Esophagus (tissue), 2 donors: ENCODE data around the gene CAPZA3. TPM values are rescaled to one million over a fixed set of nuclear protein-coding genes. Genes with fewer than 3 reads are reported as not detected.
A peak's percentile ranks its signal among the peaks of the same experiment; 100 is the strongest.
"Not testable (repeated sequence)": the region's sequence is repeated elsewhere in the genome, so short reads cannot be mapped to it uniquely, and the experiment has no call there.

Source experiments
- H3K27ac ChIP-seq, 2 donors: one replicate each; pipeline ENCODE4 v1.5.1; 2013; ENCODE audit warnings: low read depth in 2 of 2, mild to moderate bottlenecking in 2 of 2, inconsistent platforms in 1 of 2, low read length in 1 of 2, moderate library complexity in 1 of 2
- H3K27me3 ChIP-seq, 2 donors: one replicate each; pipeline ENCODE4 v1.6.1; 2013; ENCODE audit warnings: low read length in 2 of 2, control low read depth in 1 of 2, mild to moderate bottlenecking in 1 of 2; ENCODE audit not compliant: insufficient read depth in 2 of 2, control insufficient read depth in 1 of 2
- H3K36me3 ChIP-seq, 2 donors: one replicate each; pipeline ENCODE4 v1.6.1; 2013; ENCODE audit warnings: low read length in 1 of 2; ENCODE audit not compliant: control insufficient read depth in 2 of 2, insufficient read depth in 2 of 2
- H3K4me1 ChIP-seq, 2 donors: one replicate each; pipeline ENCODE4 v1.6.1; 2013; ENCODE audit warnings: low read length in 1 of 2; ENCODE audit not compliant: control insufficient read depth in 2 of 2, insufficient read depth in 2 of 2
- H3K4me3 ChIP-seq, 2 donors: one replicate each; pipeline ENCODE4 v1.5.1; 2013; ENCODE audit warnings: low read length in 2 of 2, mild to moderate bottlenecking in 2 of 2, low read depth in 1 of 2, moderate library complexity in 1 of 2
- H3K9me3 ChIP-seq, 2 donors: one replicate each; pipeline ENCODE4 v1.6.1; 2013; ENCODE audit warnings: mild to moderate bottlenecking in 2 of 2, low read depth in 1 of 2, low read length in 1 of 2, moderate library complexity in 1 of 2; ENCODE audit not compliant: control insufficient read depth in 2 of 2, insufficient read depth in 1 of 2
- whole genome bisulfite sequencing, 2 donors: extraction: QIAGEN DNeasy Blood & Tissue Kit; methylation state at CpG; one replicate each; pipeline ENCODE4 v1.1.7; 2013; 5-methylcytosine and 5-hydroxymethylcytosine counted together
- polyA plus RNA-seq, 2 donors: library from polyadenylated mRNA; stranded (reverse); fragments of 200-250 nt; gene quantifications; one replicate each; pipeline ENCODE4 v1.2.3, GENCODE V29; 2013
- donor health status: healthy with polysubstance abuse.
- donor health status: Bipolar disorder and iron deficiency.

The CAPZA3 gene
- polyA plus RNA-seq, 2 donors: 0.06 to 0.22 TPM

DNA sequence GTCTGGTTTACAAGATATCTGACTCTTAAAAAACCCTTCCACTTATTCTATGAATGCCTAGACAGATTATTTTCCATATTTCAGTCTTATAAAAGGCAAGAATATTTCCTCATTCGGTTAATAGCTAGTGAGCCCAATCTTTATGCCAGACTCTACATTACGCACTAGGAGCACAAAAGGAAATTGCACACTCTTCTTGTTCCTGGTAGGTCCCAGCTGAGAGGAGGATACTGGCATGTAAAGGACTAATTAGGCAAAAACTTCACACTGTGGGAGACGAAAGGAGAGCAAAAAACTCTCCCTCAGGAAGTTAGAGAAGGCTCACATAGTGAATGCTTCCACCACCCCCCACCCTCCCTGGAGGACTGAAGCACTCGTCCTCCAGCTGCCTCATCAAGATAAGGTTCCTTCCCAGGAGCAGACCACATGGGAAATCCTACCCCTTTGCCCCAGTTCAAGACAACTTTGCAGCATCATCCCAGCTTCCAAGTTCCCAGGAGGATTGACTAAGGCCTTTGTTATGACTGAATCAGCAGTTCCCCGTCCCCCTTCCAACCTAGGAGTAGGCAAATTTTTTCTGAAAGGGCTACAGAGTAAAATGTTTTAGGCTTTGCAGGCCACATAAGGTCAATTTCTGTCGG is 14.5 kb downstream of the CAPZA3 start:
- H3K4me1 ChIP-seq: no peaks in the 10 kb centered on the region
- H3K27me3 ChIP-seq: no peaks in the 10 kb centered on the region
- H3K27ac ChIP-seq: no peak overlapping the region
- H3K36me3 ChIP-seq: no peaks in the 10 kb centered on the region
- 58 to 59% methylated on average over 6 of the region's 6 CpGs for WGBS, 2 donors
- peaks cover 0 to 1% of the 10 kb centered on the region in 2 donors for H3K9me3 ChIP-seq
- no peak overlapping the region for H3K4me3 ChIP-seq

DNA sequence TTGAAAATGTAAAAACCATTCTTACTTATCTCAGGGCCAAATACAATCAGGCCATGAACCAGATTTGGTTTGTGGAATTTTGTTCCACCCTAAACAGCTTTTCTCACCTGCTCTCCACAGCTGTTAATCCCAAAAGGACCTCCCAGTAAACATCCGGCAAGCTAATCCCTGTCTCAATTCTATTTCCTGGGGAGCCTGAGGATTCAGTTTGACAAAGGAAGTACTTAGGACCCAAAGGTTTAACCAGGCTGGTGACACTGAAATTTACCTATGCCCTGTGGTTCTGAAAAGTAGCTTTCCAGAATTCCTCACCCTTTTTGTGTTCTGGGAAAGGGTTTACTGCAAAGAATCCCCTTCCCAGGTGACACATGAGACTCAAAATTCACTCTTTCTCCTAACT is 15.0 kb downstream of the CAPZA3 start:
- no peak overlapping the region for H3K27ac ChIP-seq
- H3K36me3 ChIP-seq: no peaks in the 10 kb centered on the region
- H3K4me3 ChIP-seq: no peak overlapping the region
- no peaks in the 10 kb centered on the region for H3K27me3 ChIP-seq
- H3K9me3 ChIP-seq: peaks cover 0 to 1% of the 10 kb centered on the region in 2 donors
- no peaks in the 10 kb centered on the region for H3K4me1 ChIP-seq
- 64 to 68% methylated on average over 1 of the region's 1 CpG for WGBS, 2 donors

DNA sequence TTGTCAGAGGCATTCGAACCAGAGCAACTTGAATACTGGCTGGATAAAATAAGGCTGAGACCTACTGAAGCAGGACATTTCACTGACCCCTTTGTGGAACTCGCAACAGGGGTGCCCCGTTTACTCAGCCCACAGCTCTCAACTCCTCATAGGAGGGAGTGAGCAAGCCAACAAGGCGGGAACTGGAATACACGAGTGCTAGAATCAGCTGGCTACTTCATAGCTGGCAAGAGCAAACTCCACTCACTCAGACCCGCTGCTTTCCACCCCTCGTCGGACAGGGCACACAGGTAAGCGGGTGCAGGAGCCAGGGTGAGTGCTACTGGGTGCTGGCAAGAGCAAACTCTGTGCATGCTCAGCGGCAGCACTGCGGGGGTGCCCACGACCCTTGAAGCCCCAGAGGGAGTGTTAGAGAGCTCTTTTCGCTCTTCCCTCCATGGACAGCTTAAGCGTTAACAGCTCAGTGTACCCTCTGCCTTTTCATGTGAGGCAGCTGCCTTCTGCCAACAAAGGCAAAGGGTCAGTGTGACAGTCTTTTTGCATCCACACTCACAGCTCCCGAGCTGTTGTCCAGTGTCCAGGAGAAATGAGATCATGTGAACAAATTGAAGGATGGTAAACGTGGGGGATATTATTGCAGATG is 15.7 kb downstream of the CAPZA3 start:
- peaks cover 0 to 1% of the 10 kb centered on the region in 2 donors for H3K9me3 ChIP-seq
- H3K4me1 ChIP-seq: no peaks in the 10 kb centered on the region
- H3K27ac ChIP-seq: peak overlapping the region in 1 of 2 donors; percentile 45
- WGBS, 2 donors: 54 to 58% methylated on average over 16 of the region's 16 CpGs
- no peak overlapping the region for H3K4me3 ChIP-seq
- no peaks in the 10 kb centered on the region for H3K36me3 ChIP-seq
- H3K27me3 ChIP-seq: no peaks in the 10 kb centered on the region

DNA sequence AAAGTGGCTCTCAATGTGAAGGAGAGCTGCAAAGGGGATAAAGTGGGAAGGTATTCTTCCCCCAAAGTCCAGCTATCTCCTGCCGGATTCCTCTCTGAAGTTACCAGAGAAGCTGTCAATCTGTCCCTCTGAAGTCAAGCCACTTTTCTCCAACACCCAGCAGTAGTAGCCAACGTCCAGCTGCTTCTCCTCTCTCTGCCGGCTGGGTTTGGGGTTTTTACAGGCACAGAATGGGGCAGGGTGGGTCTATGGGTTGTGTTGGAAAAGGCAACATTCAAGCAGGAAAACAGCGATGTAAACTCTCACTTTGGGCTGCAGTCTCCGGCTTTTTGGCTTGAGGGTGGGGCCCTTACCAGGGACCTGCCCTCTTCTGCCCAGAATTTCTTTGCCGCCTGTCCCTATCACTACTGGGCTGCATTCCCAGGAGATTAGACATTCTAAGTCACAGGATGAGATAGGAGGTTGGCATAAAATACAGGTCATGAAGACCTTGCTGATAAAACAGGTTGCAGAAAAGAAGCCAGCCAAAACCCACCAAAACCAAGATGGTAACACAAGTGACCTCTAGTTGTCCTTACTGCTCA is 16.3 kb downstream of the CAPZA3 start:
- no peak overlapping the region for H3K27ac ChIP-seq

DNA sequence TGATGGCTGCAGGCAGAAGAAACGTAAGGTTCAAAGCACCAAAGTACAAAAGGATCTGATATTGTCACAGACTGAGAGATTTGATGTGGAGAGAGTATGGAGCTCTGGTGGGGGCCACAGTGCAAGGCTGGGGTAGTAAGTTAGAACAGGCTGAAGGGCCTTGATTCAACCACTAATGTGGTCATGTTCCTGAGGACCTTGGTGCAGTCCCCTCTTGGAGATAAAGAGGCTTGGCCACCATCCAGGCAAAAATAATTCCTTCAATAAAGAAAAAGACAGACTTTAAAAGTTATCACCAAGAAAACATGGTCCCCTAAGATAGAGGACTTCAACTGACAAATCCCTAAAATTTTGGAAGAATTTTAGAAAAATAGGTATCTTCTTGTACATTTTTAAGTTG is 17.4 kb downstream of the CAPZA3 start:
- H3K27ac ChIP-seq: no peak overlapping the region

More for the DNA sequence above, 16.3 kb downstream of the CAPZA3 start:
- Histone ChIP-seq H3K4me1 (no peaks in the 10 kb centered on the region), H3K27me3 (no peaks in the 10 kb centered on the region), H3K4me3 (no peak overlapping the region), H3K36me3 (no peaks in the 10 kb centered on the region), H3K9me3 (peaks cover 0 to 1% of the 10 kb centered on the region in 2 donors)
- 62 to 75% methylated on average over 6 of the region's 6 CpGs for WGBS, 2 donors

DNA sequence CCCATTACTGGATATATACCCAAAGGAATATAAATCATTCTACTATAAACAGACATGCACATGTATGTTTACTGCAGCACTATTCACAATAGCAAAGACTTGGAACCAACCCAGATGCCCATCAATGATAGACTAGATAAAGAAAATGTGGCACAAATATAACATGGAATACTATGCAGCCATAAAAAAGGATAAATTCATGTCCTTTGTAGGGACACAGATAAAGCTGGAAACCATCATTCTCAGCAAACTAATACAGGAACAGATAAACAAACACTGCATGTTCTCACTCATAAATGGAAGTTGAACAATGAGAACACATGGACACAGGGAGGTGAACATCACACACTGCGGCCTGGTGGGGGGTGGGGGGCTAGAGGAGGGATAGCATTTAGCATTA is 28.6 kb downstream of the CAPZA3 start:
- H3K4me3 ChIP-seq, H3K36me3 ChIP-seq, H3K27me3 ChIP-seq, H3K27ac ChIP-seq, H3K4me1 ChIP-seq, H3K9me3 ChIP-seq: not testable (repeated sequence)
- WGBS, 2 donors: 28 to 68% methylated on average over 1 of the region's 1 CpG

More for the DNA sequence above, 17.4 kb downstream of the CAPZA3 start:
- 67 to 71% methylated on average over 1 of the region's 1 CpG for WGBS, 2 donors
- no peaks in the 10 kb centered on the region for H3K27me3 ChIP-seq
- no peak overlapping the region for H3K4me3 ChIP-seq
- peaks cover 0 to 1% of the 10 kb centered on the region in 2 donors for H3K9me3 ChIP-seq
- H3K4me1 ChIP-seq: no peaks in the 10 kb centered on the region
- no peaks in the 10 kb centered on the region for H3K36me3 ChIP-seq

DNA sequence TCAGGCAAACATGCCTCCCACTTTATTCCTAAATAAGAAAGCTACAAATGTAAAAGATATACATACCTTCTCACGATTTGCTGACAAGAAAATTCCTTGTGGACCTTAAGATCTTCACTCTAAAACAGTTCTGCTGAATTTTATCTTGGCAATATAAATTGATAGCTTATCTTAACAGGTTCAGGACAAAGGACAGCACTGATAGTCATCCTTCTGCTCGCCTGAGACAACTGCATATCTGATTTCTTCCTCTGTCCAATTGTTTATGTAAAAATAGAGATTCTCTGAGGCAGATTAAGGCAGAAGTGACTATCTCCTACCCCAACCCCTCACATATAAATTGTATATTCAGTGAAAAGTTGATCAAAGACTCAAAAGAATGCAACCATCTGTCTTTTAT is 44.9 kb downstream of the CAPZA3 start:
- 39 to 66% methylated on average over 2 of the region's 2 CpGs for WGBS, 2 donors

DNA sequence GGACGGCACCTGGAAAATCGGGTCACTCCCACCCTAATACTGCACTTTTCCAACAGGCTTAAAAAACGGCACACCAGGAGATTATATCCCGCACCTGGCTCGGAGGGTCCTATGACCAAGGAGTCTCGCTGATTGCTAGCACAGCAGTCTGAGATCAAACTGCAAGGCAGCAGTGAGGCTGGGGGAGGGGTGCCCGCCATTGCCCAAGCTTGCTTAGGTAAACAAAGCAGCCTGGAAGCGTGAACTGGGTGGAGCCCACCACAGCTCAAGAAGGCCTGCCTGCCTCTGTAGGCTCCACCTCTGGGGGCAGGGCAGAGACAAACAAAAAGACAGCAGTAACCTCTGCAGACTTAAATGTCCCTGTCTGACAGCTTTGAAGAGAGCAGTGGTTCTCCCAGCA is 47.5 kb downstream of the CAPZA3 start:
- not testable (repeated sequence) for H3K36me3 ChIP-seq, H3K4me3 ChIP-seq, H3K27ac ChIP-seq, H3K4me1 ChIP-seq, H3K27me3 ChIP-seq, H3K9me3 ChIP-seq
- WGBS, 2 donors: 89 to 93% methylated on average over 8 of the region's 8 CpGs

More for the DNA sequence above, 44.9 kb downstream of the CAPZA3 start:
- no peaks in the 10 kb centered on the region for H3K4me1 ChIP-seq
- H3K4me3 ChIP-seq: no peak overlapping the region
- H3K36me3 ChIP-seq: no peaks in the 10 kb centered on the region
- no peak overlapping the region for H3K27ac ChIP-seq
- H3K27me3 ChIP-seq: no peaks in the 10 kb centered on the region
- H3K9me3 ChIP-seq: no peaks in the 10 kb centered on the region
